Parathyroid adenoma (tissue), 2 donors: ENCODE results near the gene FOXO3.

ENCODE experiments used
- H2AFZ ChIP-seq: fragments of 300-600 bp; sonication (generic); one replicate; pipeline ENCODE4 v1.7.0; 2017; ENCODE audit warnings: antibody characterized with exemption, mild to moderate bottlenecking
- H3K27ac ChIP-seq: fragments of 300-600 bp; sonication (generic); one replicate; pipeline ENCODE4 v1.7.0; 2017
- H3K27me3 ChIP-seq: fragments of 300-600 bp; sonication (generic); one replicate; pipeline ENCODE4 v1.7.0; 2017; ENCODE audit warnings: low read length; ENCODE audit not compliant: control insufficient read depth, insufficient read depth
- H3K36me3 ChIP-seq: fragments of 300-600 bp; sonication (generic); one replicate; pipeline ENCODE4 v1.7.0; 2017; ENCODE audit warnings: low read length; ENCODE audit not compliant: control insufficient read depth, insufficient read depth
- H3K4me1 ChIP-seq: fragments of 300-600 bp; sonication (generic); one replicate; pipeline ENCODE4 v1.7.0; 2017; ENCODE audit warnings: control low read depth
- H3K4me2 ChIP-seq: fragments of 300-600 bp; sonication (generic); one replicate; pipeline ENCODE4 v1.7.0; 2017; ENCODE audit warnings: low read length
- H3K4me3 ChIP-seq: fragments of 300-600 bp; sonication (generic); one replicate; pipeline ENCODE4 v1.7.0; 2017; ENCODE audit warnings: low read depth, low read length
- H3K79me2 ChIP-seq: fragments of 300-600 bp; sonication (generic); one replicate; pipeline ENCODE4 v1.7.0; 2017; ENCODE audit warnings: control low read depth
- H3K9ac ChIP-seq: fragments of 300-600 bp; sonication (generic); one replicate; pipeline ENCODE4 v1.7.0; 2017; ENCODE audit warnings: mild to moderate bottlenecking
- H3K9me3 ChIP-seq: fragments of 300-600 bp; sonication (generic); one replicate; pipeline ENCODE4 v1.7.0; 2017; ENCODE audit warnings: low read length; ENCODE audit not compliant: control insufficient read depth
- CTCF ChIP-seq: fragments of 300-600 bp; sonication (generic); IDR thresholded peaks from one replicate; pipeline ENCODE4 v1.7.0; 2017; ENCODE audit warnings: antibody characterized with exemption, mild to moderate bottlenecking
- donor health status: primary hyperparathyroidism.

Gene FOXO3

GRCh38 chr6:108644252-108644651 lies 83.5 kb downstream of the FOXO3 start:
- peaks cover 70% of the 10 kb centered on the region for H3K79me2 ChIP-seq
- H3K27ac ChIP-seq = no peak overlapping the region
- H3K4me2 ChIP-seq = no peak overlapping the region
- no peaks in the 10 kb centered on the region for H3K36me3 ChIP-seq
- H3K27me3 ChIP-seq = no peaks in the 10 kb centered on the region
- H2AFZ ChIP-seq = no peak overlapping the region
- H3K4me1 ChIP-seq = no peaks in the 10 kb centered on the region
- H3K4me3 ChIP-seq = no peak overlapping the region
- no peaks in the 10 kb centered on the region for H3K9me3 ChIP-seq
- no peak overlapping the region for H3K9ac ChIP-seq
- TF ChIP-seq CTCF = no peak

- H3K4me3 ChIP-seq = no peak overlapping the region
- H3K9ac ChIP-seq = no peak overlapping the region
- peaks cover 69% of the 10 kb centered on the region for H3K79me2 ChIP-seq
- no peaks in the 10 kb centered on the region for H3K36me3 ChIP-seq
- no peak for TF ChIP-seq CTCF
- H3K27me3 ChIP-seq = no peaks in the 10 kb centered on the region
- no peaks in the 10 kb centered on the region for H3K9me3 ChIP-seq
- H3K4me1 ChIP-seq = peaks cover 4% of the 10 kb centered on the region
- no peak overlapping the region for H2AFZ ChIP-seq
- no peak overlapping the region for H3K4me2 ChIP-seq
- no peak overlapping the region for H3K27ac ChIP-seq
Observed at GRCh38 chr6:108648191-108648590, 87.5 kb downstream of the FOXO3 start.

- H2AFZ ChIP-seq = no peak overlapping the region
- H3K36me3 ChIP-seq = no peaks in the 10 kb centered on the region
- H3K27ac ChIP-seq = no peak overlapping the region
- no peaks in the 10 kb centered on the region for H3K9me3 ChIP-seq
- no peak overlapping the region for H3K4me3 ChIP-seq
- no peaks in the 10 kb centered on the region for H3K27me3 ChIP-seq
- no peak overlapping the region for H3K4me2 ChIP-seq
- no peak overlapping the region for H3K9ac ChIP-seq
- TF ChIP-seq CTCF = no peak
- H3K79me2 ChIP-seq = peaks cover 58% of the 10 kb centered on the region
- H3K4me1 ChIP-seq = peaks cover 9% of the 10 kb centered on the region
Observed at GRCh38 chr6:108650325-108650724, 89.6 kb downstream of the FOXO3 start.

- Histone ChIP-seq H3K27ac (no peak overlapping the region), H3K9me3 (no peaks in the 10 kb centered on the region), H3K4me2 (no peak overlapping the region), H3K36me3 (no peaks in the 10 kb centered on the region), H3K9ac (no peak overlapping the region), H2AFZ (no peak overlapping the region), H3K79me2 (peaks cover 55% of the 10 kb centered on the region), H3K27me3 (no peaks in the 10 kb centered on the region), H3K4me3 (no peak overlapping the region), H3K4me1 (peaks cover 9% of the 10 kb centered on the region)
- no peak for TF ChIP-seq CTCF
Observed at GRCh38 chr6:108650781-108651180, 90.1 kb downstream of the FOXO3 start.

GRCh38 chr6:108651340-108652227 lies 90.9 kb downstream of the FOXO3 start:
- Histone ChIP-seq H3K27me3 (no peaks in the 10 kb centered on the region), H3K9ac (no peak overlapping the region), H2AFZ (no peak overlapping the region), H3K79me2 (peaks cover 51% of the 10 kb centered on the region), H3K4me3 (no peak overlapping the region), H3K4me2 (no peak overlapping the region), H3K27ac (peak overlapping the region; percentile 5), H3K4me1 (peaks cover 9% of the 10 kb centered on the region), H3K9me3 (no peaks in the 10 kb centered on the region), H3K36me3 (no peaks in the 10 kb centered on the region)
- TF ChIP-seq CTCF = no peak
